HepG2 (cell line): Measurements from ENCODE around the gene CTSZ. TPM values are rescaled to one million over a fixed set of nuclear protein-coding genes. Genes with fewer than 3 reads are reported as not detected.

Experiments used
- CBFB ChIP-seq: sonication (generic); formaldehyde crosslinking; IDR thresholded peaks from 2 replicates; pipeline ENCODE4 v1.4.0; 2020; ENCODE audit warnings: missing genetic modification reagents
- CCAR2 ChIP-seq: fragments of 200-400 bp; formaldehyde crosslinking; optimal IDR thresholded peaks from 2 replicates; pipeline ENCODE3; 2018; ENCODE audit warnings: low read depth, mild to moderate bottlenecking, low read length, moderate library complexity
- FOXA3 ChIP-seq: IDR thresholded peaks from 2 replicates; pipeline ENCODE4 v1.6.1; 2016; ENCODE audit warnings: missing genetic modification reagents, missing compliant biosample characterization
- MTA3 ChIP-seq: sonication (generic); formaldehyde crosslinking; IDR thresholded peaks from 2 replicates; pipeline ENCODE4 v1.4.0; 2020; ENCODE audit warnings: missing genetic modification reagents
- NFE2 ChIP-seq: sonication (generic); formaldehyde crosslinking; IDR thresholded peaks from 2 replicates; pipeline ENCODE4 v1.4.0; 2020; ENCODE audit warnings: missing genetic modification reagents
- PHB2 ChIP-seq: fragments of 450-650 bp; IDR thresholded peaks from 2 replicates; pipeline ENCODE4 v1.6.1; 2018; ENCODE audit not compliant: partially characterized antibody
- PHF21A ChIP-seq: sonication (generic); formaldehyde crosslinking; IDR thresholded peaks from 2 replicates; pipeline ENCODE4 v1.5.0; 2020; ENCODE audit warnings: mild to moderate bottlenecking, missing genetic modification reagents
- RBFOX2 ChIP-seq: fragments of 200-400 bp; formaldehyde crosslinking; IDR thresholded peaks from 2 replicates; pipeline ENCODE4 v1.6.1; 2017; ENCODE audit warnings: low read depth, mild to moderate bottlenecking, low read length
- SP4 ChIP-seq: sonication (generic); formaldehyde crosslinking; IDR thresholded peaks from 2 replicates; pipeline ENCODE4 v1.8.1; 2023; ENCODE audit warnings: mild to moderate bottlenecking, missing genetic modification reagents
- TEAD2 ChIP-seq: sonication (generic); formaldehyde crosslinking; IDR thresholded peaks from 2 replicates; pipeline ENCODE4 v1.9.0; 2021; ENCODE audit warnings: missing genetic modification reagents
- WIZ ChIP-seq: sonication (generic); formaldehyde crosslinking; IDR thresholded peaks from 2 replicates; pipeline ENCODE4 v1.5.1; 2020; ENCODE audit warnings: mild to moderate bottlenecking, missing genetic modification reagents
- ZKSCAN1 ChIP-seq: fragments of 150-350 bp; IDR thresholded peaks from 2 replicates; pipeline ENCODE4 v1.6.1; 2014; ENCODE audit warnings: low read length
- ZNF292 ChIP-seq: sonication (generic); formaldehyde crosslinking; IDR thresholded peaks from 2 replicates; pipeline ENCODE4 v1.8.1; 2022; ENCODE audit warnings: mild to moderate bottlenecking, low read depth, missing genetic modification reagents, borderline replicate concordance
- ZNF30 ChIP-seq: sonication (generic); formaldehyde crosslinking; IDR thresholded peaks from 2 replicates; pipeline ENCODE4 v1.5.0; 2020; ENCODE audit warnings: mild to moderate bottlenecking, missing genetic modification reagents
- ZNF567 ChIP-seq: sonication (generic); formaldehyde crosslinking; IDR thresholded peaks from 2 replicates; pipeline ENCODE4 v1.8.1; 2023; ENCODE audit warnings: mild to moderate bottlenecking, missing genetic modification reagents, borderline replicate concordance
- ZNF75D ChIP-seq: sonication (generic); formaldehyde crosslinking; IDR thresholded peaks from 2 replicates; pipeline ENCODE4 v1.8.1; 2023; ENCODE audit warnings: missing genetic modification reagents, mild to moderate bottlenecking, borderline replicate concordance
- ZNF761 ChIP-seq: sonication (generic); formaldehyde crosslinking; conservative IDR thresholded peaks from 2 replicates; pipeline ENCODE4 v1.4.0; 2020; ENCODE audit warnings: mild to moderate bottlenecking, missing genetic modification reagents
- ZNF878 ChIP-seq: sonication (generic); formaldehyde crosslinking; IDR thresholded peaks from 2 replicates; pipeline ENCODE4 v1.8.1; 2023; ENCODE audit warnings: mild to moderate bottlenecking, missing genetic modification reagents, moderate library complexity
- ZSCAN20 ChIP-seq: sonication (generic); formaldehyde crosslinking; IDR thresholded peaks from 2 replicates; pipeline ENCODE4 v1.4.0; 2020; ENCODE audit warnings: missing genetic modification reagents, mild to moderate bottlenecking, borderline replicate concordance
- polyA plus RNA-seq, 8 experiments: library from polyadenylated mRNA; depleted of rRNA in 3 of 8; stranded (reverse) in 7 of 8; unstranded in 1 of 8; fragments of >200 nt; fragmentation: Illumina TruSeq in 4 of 8; extraction: Trizol in 4 of 8; gene quantifications; 2 replicates each; pipeline versions ENCODE4 v1.2.1 to v1.2.3, GENCODE V29; 2011 to 2016; ENCODE audit warnings: low read depth in 4 of 8, missing spikeins in 1 of 8, mixed read lengths in 1 of 8; ENCODE audit not compliant: insufficient read depth in 1 of 8
- total RNA-seq, 5 experiments: library from RNA; depleted of rRNA; stranded (reverse); fragments of >200 nt; fragmentation: Illumina TruSeq; extraction: Trizol; gene quantifications; 2 replicates each; pipeline ENCODE4 v1.2.3, GENCODE V29; 2016; ENCODE audit warnings: low read depth in 1 of 5
- TF ChIP-seq, protein P1 (sequence below): sonication (generic); formaldehyde crosslinking; IDR thresholded peaks from 2 replicates; pipeline ENCODE4 v1.4.0; 2020; ENCODE audit warnings: mild to moderate bottlenecking, low read depth, missing genetic modification reagents
- TF ChIP-seq, protein P2 (sequence below): sonication (generic); formaldehyde crosslinking; IDR thresholded peaks from 2 replicates; pipeline ENCODE4 v1.9.0; 2021; ENCODE audit warnings: missing genetic modification reagents, borderline replicate concordance
- TF ChIP-seq, protein P3 (sequence below): sonication (generic); formaldehyde crosslinking; IDR thresholded peaks from 2 replicates; pipeline ENCODE4 v1.5.0; 2020; ENCODE audit warnings: mild to moderate bottlenecking, low read depth, missing genetic modification reagents, borderline replicate concordance
- TF ChIP-seq, protein P4 (sequence below): sonication (generic); formaldehyde crosslinking; IDR thresholded peaks from 2 replicates; pipeline ENCODE4 v1.4.0; 2020; ENCODE audit warnings: mild to moderate bottlenecking, missing genetic modification reagents
- TF ChIP-seq, protein P5 (sequence below): sonication (generic); formaldehyde crosslinking; IDR thresholded peaks from 2 replicates; pipeline ENCODE4 v1.4.0; 2020; ENCODE audit warnings: mild to moderate bottlenecking, missing genetic modification reagents

The CTSZ gene
- total and polyA plus RNA-seq, 2 of the 13 experiments (the other 11 are each of a cell fraction or from before 2014, with no cell fraction given): 0.33 TPM; not detected in 1

DNA sequence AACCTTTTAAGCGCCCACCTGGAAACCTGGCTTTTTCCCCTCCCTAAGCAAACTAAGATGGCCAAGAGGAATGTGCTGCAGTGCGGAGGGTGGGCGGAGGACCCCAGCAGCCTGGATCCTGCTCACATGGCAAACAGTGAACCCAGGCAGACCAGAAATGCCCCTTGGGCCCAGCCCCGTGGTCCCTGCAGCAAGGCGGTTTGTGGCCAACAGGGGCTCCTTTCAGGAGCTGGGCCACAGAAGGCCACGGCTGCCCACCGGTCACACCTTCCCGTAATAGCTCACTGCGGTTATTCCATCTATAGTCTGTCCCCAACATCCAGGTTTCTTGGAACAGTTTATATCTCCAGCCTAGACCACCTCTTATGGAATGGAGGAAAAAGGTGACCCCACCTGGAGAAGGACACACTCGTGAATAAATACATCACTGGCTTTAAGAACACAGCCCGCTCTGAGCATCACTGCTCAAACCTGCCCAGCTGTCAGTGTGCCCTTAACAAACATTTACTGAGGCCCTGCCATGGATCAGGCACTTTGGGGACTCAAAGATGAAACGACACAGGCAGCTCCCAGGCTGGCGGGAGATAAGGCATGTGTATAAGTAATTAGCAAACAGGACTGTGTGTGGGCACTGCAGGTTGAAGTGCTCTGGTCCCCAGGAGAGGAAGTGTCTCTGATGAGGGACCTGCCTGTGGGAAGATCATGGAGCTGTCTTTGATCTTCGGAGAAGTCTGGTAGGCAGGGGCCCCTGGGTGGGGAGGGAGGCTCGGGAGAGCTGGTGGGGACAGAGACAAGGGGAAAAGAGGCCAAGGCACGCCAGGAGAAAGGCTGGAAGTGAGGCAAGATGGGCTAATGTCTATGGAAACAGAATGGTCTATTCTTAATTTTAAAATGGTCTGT is 9.0 kb upstream of the CTSZ start (continued):
- TF ChIP-seq, protein P1, sequence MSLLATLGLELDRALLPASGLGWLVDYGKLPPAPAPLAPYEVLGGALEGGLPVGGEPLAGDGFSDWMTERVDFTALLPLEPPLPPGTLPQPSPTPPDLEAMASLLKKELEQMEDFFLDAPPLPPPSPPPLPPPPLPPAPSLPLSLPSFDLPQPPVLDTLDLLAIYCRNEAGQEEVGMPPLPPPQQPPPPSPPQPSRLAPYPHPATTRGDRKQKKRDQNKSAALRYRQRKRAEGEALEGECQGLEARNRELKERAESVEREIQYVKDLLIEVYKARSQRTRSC (CRISPR knock-in tag): no peak
- TF ChIP-seq MTA3 (CRISPR knock-in tag): no peak
- TF ChIP-seq ZNF75D (CRISPR knock-in tag): no peak
- TF ChIP-seq ZKSCAN1: no peak
- no peak for TF ChIP-seq RBFOX2
- peak; percentile 97; the same call in 1 of the 2 replicates for TF ChIP-seq ZNF292
- TF ChIP-seq ZNF761 (CRISPR knock-in tag): peak; percentile 60; the same call in 1 of the 2 replicates
- peak; percentile 48; the same call in 1 of the 2 replicates for TF ChIP-seq SP4 (CRISPR knock-in tag)
- peak; percentile 87 for TF ChIP-seq FOXA3 (CRISPR knock-in tag)
- TF ChIP-seq ZSCAN20 (CRISPR knock-in tag): peak; percentile 77; the same call in 1 of the 2 replicates
- TF ChIP-seq ZNF878 (CRISPR knock-in tag): 0 out of 2 replicates have a peak, but pooled peaks have one; percentile 60
- TF ChIP-seq TEAD2: no peak
- TF ChIP-seq, protein P2, sequence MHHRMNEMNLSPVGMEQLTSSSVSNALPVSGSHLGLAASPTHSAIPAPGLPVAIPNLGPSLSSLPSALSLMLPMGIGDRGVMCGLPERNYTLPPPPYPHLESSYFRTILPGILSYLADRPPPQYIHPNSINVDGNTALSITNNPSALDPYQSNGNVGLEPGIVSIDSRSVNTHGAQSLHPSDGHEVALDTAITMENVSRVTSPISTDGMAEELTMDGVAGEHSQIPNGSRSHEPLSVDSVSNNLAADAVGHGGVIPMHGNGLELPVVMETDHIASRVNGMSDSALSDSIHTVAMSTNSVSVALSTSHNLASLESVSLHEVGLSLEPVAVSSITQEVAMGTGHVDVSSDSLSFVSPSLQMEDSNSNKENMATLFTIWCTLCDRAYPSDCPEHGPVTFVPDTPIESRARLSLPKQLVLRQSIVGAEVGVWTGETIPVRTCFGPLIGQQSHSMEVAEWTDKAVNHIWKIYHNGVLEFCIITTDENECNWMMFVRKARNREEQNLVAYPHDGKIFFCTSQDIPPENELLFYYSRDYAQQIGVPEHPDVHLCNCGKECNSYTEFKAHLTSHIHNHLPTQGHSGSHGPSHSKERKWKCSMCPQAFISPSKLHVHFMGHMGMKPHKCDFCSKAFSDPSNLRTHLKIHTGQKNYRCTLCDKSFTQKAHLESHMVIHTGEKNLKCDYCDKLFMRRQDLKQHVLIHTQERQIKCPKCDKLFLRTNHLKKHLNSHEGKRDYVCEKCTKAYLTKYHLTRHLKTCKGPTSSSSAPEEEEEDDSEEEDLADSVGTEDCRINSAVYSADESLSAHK (CRISPR knock-in tag): no peak
- TF ChIP-seq ZNF567 (CRISPR knock-in tag): no peak
- no peak for TF ChIP-seq PHB2
- TF ChIP-seq, protein P3, sequence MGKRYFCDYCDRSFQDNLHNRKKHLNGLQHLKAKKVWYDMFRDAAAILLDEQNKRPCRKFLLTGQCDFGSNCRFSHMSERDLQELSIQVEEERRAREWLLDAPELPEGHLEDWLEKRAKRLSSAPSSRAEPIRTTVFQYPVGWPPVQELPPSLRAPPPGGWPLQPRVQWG (CRISPR knock-in tag): no peak
- TF ChIP-seq CBFB: peak; percentile 51; the same call in 1 of the 2 replicates
- TF ChIP-seq NFE2 (CRISPR knock-in tag): no peak
- TF ChIP-seq CCAR2: peak; percentile 60
- no peak; the same call in 1 of the 2 replicates for TF ChIP-seq ZNF30 (CRISPR knock-in tag)
- TF ChIP-seq, protein P4, sequence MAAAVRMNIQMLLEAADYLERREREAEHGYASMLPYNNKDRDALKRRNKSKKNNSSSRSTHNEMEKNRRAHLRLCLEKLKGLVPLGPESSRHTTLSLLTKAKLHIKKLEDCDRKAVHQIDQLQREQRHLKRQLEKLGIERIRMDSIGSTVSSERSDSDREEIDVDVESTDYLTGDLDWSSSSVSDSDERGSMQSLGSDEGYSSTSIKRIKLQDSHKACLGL (CRISPR knock-in tag): no peak
- TF ChIP-seq, protein P5, sequence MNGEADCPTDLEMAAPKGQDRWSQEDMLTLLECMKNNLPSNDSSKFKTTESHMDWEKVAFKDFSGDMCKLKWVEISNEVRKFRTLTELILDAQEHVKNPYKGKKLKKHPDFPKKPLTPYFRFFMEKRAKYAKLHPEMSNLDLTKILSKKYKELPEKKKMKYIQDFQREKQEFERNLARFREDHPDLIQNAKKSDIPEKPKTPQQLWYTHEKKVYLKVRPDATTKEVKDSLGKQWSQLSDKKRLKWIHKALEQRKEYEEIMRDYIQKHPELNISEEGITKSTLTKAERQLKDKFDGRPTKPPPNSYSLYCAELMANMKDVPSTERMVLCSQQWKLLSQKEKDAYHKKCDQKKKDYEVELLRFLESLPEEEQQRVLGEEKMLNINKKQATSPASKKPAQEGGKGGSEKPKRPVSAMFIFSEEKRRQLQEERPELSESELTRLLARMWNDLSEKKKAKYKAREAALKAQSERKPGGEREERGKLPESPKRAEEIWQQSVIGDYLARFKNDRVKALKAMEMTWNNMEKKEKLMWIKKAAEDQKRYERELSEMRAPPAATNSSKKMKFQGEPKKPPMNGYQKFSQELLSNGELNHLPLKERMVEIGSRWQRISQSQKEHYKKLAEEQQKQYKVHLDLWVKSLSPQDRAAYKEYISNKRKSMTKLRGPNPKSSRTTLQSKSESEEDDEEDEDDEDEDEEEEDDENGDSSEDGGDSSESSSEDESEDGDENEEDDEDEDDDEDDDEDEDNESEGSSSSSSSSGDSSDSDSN (CRISPR knock-in tag): no peak
- TF ChIP-seq WIZ (CRISPR knock-in tag): no peak
- TF ChIP-seq PHF21A (CRISPR knock-in tag): peak; percentile 96
